GM12873 (cell line): ENCODE data around the gene GJB5.

Experiments used
- CTCF ChIP-seq: IDR thresholded peaks from 2 replicates; pipeline ENCODE4 v1.5.1; 2012; ENCODE audit warnings: low read depth, mild to moderate bottlenecking, moderate library complexity, low read length, control low read depth; ENCODE audit not compliant: insufficient read depth; ENCODE audit errors: missing control alignments

GJB5 gene

DNA sequence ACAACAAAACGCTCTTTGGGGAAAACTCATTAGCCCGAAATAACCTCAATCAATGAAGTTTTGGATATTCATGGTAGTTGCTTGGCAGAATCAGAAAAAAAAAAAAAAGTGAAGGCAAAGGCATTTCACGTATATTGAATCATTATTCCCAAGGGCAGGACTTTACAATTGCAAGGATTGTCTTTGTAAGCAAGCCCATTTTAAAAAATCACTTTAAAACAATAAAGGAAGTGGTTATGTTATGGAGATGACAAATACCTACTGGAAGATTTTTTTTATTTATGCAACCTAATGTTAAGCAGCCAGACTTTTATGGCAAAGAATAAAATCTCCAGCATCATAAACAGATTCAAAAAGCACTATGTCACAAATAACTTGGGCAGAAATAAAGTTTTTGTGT, 14.0 kb downstream of the GJB5 start:
- no peak for TF ChIP-seq CTCF

DNA sequence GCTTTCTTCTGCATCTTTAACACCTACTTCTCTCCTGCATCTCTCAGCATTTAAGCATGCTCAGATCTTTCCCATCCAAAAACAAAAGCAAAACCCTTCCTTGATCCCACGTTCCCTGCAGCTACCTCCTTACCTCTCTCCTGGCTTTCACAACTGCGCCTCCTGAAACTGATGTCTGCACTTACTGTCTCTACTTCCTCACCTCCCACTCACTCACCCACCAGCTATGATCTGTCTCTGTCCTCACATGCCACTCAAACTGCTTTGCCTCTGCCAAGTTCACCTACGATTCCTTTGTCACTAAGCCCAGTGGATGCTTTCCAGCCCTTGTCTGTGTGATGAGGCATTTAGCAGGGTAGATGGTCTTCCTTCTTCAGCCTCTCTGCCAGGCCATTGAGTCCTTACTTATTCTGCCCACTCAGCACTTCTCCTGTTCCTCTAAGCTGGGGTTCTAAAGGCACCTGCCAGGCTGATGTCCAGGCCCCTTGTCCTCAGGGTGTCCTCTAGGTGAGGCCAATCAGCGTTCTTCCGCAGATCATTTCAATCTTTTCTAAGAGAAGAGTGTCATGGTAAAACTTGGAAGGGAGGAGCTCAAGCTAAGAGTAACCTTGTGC, 16.2 kb downstream of the GJB5 start:
- no peak for TF ChIP-seq CTCF

DNA sequence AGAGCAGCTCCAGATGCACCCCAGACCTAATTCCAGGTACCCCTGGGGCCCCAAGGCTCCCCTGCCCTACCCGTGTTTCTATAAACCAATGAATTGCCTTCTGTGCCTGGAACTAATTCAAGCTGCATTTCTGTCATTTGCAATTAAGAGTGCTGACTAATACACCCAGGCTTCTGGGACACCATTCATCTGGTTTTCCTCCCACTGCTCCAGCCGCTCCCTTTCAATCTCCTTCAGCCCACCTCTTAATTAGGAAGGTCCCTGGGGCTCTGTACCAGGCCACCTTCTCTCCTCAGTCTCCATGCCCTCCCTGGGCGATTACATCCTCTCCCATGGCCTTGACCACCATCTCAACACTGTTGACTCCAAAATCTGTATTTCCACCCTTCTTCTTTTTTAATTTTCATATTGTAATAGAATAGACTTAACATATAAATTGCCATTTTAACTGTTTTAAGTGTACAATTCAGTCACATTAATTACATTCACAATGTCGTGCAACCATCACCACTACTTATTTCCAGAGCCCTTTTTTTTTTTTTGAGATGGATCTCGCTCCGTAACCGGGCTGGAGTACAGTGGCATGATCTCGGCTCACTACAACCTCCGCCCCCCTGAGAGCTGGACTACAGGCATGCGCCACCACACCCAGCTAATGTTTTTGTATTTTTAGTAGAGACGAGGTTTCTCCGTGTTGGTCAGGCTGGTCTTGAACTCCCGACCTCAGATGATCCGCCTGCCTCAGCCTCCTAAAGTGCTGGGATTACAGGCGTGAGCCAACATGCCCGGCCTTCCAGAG, 16.9 kb downstream of the GJB5 start:
- TF ChIP-seq CTCF, result no peak

DNA sequence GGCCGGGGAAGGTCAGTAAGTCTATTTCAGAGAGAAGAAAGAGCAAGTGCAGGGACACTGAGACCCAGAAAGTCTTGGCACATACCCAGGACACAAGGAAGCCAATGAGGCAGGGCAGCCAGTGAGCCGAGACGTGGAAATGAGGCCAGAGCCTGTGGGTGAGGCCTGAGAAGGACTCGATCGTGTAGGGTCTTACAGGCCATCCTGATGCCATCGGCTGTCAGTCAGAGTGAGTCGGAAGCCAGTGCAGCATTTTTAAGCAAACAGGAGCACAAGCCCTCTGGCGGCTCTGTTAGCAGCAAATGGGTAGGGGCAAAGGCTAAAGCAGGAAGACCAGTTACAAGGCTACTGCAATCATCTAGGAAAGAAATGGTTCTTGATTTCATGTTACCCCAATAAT, 20.1 kb downstream of the GJB5 start:
- TF ChIP-seq CTCF, result no peak

DNA sequence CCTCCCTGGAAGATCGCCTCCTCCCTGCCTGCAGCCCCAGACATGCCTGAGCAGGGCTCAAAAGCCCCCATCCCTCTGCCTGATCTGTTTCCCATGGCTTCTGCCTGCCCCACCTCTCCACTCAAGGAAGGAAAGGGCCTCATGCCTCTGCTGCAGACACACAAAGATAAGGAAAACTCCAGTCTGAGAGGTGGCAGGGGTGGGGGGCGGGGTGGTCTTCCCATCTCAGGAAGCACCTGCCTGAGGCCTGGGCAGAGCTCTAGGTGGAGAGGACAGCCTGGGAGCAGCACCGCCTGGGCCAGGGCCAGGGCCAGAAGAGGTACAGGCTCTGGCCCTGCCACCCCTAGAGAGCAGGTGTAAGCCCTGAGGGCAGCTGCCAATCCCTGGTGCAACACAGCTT, 22.1 kb downstream of the GJB5 start:
- TF ChIP-seq CTCF, result no peak

DNA sequence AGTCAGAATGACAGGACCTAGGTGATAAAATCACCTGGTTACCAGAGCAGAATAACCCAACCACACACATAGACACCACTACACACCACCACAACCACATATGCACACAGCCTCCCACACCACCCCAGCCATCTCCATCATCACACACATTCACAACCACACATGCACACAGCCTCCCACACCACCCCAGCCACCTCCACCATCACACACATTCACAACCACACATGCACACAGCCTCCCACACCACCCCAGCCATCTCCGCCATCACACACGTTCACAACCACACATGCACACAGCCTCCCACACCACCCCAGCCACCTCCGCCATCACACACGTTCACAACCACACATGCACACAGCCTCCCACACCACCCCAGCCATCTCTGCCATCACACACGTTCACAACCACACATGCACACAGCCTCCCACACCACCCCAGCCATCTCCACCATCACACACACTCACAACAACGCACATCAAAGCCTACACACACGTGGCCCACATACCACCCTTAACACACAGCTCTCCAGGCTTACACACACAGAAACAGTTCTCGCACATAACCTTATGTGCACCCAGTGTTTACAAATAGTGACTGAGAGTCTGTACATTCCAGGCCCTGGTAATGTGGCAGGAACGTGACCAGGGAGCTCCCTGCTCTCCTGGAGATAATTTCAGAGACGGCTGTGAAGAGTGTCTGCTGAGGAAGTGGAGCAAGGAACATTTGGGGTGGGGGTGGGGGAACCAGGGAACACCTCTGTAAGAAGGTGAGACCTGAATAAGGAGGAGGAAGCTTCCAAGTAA, 22.9 kb downstream of the GJB5 start:
- TF ChIP-seq CTCF, result no peak

GRCh38 chr1:34778381-34778780, 23.5 kb downstream of the GJB5 start:
- no peak for TF ChIP-seq CTCF
